SK-N-MC (cell line): ENCODE results near the gene NCOA6.

Experiments used
- EZH2 ChIP-seq: fragments of 200-600 bp; sonication (generic); IDR thresholded peaks from one replicate; pipeline ENCODE4 v1.6.1; 2017; ENCODE audit warnings: antibody characterized with exemption
- FOXP2 ChIP-seq: optimal IDR thresholded peaks from 2 replicates; pipeline ENCODE3; 2011; ENCODE audit warnings: mild to moderate bottlenecking, moderate library complexity; ENCODE audit not compliant: insufficient read depth; ENCODE audit errors: extremely low read length, control extremely low read depth
- POLR2AphosphoS5 ChIP-seq: IDR thresholded peaks from 2 replicates; pipeline ENCODE4 v1.6.1; 2012; ENCODE audit warnings: mild to moderate bottlenecking, low read depth, low read length, borderline replicate concordance

DNA sequence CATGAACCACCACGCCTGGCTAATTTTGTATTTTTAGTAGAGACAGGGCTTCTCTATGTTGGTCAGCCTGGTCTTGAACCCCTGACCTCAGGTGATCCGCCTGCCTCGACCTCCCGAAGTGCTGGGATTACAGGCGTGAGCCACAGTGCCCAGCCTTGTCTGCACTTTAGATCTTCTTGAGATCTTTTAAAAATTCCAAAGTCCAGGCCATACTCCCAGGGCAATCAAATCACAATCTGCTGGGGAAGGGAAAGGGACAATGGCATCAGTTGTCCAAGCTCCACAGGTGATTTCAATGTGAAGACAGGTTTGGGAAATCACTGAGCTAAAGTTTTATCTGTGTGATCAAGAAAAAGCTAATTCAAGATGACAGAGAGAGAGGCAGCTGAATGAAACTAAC is 16.9 kb downstream of the NCOA6 start:
- TF ChIP-seq POLR2AphosphoS5 (no peak), EZH2 (no peak), FOXP2 (no peak)
